Kidney epithelial cell (primary cell): Measurements from ENCODE around the gene DNHD1. TPM values are rescaled to one million over a fixed set of nuclear protein-coding genes. Genes with fewer than 3 reads are reported as not detected.

ENCODE experiments used
- DNase-seq: peaks from one replicate; pipeline ENCODE4 v3.0.0-alpha.2; 2010; ENCODE audit warnings: low read depth
- H3K27me3 ChIP-seq: 2 replicates; pipeline ENCODE4 v1.6.0; 2011; ENCODE audit warnings: low read length; ENCODE audit not compliant: control insufficient read depth, insufficient read depth
- H3K36me3 ChIP-seq: 2 replicates; pipeline ENCODE4 v1.5.1; 2011; ENCODE audit warnings: low read length; ENCODE audit not compliant: control insufficient read depth, insufficient read depth
- H3K4me3 ChIP-seq: 2 replicates; pipeline ENCODE4 v1.5.1; 2011; ENCODE audit warnings: low read depth, mild to moderate bottlenecking, control low read depth, low read length
- total RNA-seq: library from RNA; depleted of rRNA; stranded (reverse); fragments of >200 nt; gene quantifications from 2 replicates; pipeline ENCODE4 v1.2.3, GENCODE V29; 2015
- TF ChIP-seq, protein P1 (sequence below): IDR thresholded peaks from 2 replicates; pipeline ENCODE4 v1.5.1; 2011; ENCODE audit warnings: mild to moderate bottlenecking, moderate library complexity, low read length, control low read depth, inconsistent platforms; ENCODE audit not compliant: insufficient read depth, poor library complexity, severe bottlenecking

The DNHD1 gene
- total RNA-seq, 1 donor from 2014 or later: 2.9 TPM

DNA sequence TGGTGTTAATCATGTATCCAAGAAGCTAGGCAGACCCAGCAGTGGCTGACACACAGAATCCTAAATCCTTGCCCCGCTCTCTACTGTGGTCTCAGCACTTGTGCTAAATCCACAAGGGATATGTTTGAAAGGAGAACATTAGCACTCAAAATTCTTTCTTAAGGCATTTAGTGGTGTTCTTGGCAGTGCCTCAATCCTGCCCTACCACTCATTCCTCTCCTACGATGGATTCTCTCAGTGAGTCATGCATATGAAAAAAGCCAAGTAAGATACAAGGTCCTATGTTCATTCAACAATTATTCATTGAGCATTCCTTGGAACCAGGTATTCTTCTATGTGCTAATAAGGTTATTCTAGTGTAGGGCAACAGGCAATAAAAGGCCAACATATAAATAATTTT lies 75.1 kb downstream of the DNHD1 start:
- Histone ChIP-seq H3K36me3 (no peaks in the 10 kb centered on the region), H3K27me3 (peaks cover 13% of the 10 kb centered on the region), H3K4me3 (no peak overlapping the region)
- TF ChIP-seq, protein P1, sequence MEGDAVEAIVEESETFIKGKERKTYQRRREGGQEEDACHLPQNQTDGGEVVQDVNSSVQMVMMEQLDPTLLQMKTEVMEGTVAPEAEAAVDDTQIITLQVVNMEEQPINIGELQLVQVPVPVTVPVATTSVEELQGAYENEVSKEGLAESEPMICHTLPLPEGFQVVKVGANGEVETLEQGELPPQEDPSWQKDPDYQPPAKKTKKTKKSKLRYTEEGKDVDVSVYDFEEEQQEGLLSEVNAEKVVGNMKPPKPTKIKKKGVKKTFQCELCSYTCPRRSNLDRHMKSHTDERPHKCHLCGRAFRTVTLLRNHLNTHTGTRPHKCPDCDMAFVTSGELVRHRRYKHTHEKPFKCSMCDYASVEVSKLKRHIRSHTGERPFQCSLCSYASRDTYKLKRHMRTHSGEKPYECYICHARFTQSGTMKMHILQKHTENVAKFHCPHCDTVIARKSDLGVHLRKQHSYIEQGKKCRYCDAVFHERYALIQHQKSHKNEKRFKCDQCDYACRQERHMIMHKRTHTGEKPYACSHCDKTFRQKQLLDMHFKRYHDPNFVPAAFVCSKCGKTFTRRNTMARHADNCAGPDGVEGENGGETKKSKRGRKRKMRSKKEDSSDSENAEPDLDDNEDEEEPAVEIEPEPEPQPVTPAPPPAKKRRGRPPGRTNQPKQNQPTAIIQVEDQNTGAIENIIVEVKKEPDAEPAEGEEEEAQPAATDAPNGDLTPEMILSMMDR: no peak
- no peak for DNase-seq

DNA sequence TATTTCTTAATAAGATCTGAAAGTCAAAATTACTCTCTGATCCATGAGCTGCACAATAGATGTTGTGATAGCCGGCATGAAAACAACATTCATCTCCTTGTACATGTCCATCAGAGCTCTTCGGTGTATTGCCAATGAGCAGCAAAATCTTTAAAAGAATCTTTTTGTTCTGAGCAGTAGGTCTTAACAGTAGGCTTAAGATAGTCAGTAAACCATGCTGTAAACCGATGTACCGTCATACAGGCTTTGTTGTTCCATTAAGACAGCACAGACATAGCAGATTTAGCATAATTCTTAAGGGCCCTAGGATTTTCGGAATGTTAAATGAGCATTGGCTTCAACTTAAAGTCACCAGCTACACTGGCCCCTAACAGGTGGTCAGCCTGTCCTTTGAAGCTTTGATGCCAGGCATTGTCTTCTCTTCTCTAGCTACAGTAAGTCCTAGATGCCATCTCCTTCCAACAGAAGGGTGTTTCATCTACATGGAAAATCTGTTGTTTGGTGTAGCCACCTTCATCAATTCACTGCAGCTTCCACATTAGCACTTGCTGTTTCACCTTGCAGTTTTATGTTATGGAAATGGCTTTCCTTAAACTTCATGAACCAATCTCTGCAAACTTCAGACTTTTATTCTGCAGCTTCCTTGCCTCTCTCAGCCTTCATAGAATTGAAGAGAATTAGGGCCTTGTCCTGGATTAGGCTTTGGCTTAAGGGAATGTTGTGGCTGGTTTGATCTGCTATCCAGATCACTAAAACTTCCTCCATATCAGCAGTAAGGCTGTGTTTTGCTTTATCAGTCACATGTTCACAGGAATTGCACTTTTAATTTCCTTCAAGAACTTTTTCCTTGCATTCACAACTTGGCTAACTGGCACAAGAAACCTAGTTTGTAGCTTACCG lies 78.0 kb downstream of the DNHD1 start:
- no peak for DNase-seq
- H3K36me3 ChIP-seq: no peaks in the 10 kb centered on the region
- TF ChIP-seq, protein P1: no peak
- peaks cover 13% of the 10 kb centered on the region for H3K27me3 ChIP-seq
- H3K4me3 ChIP-seq: no peak overlapping the region

DNA sequence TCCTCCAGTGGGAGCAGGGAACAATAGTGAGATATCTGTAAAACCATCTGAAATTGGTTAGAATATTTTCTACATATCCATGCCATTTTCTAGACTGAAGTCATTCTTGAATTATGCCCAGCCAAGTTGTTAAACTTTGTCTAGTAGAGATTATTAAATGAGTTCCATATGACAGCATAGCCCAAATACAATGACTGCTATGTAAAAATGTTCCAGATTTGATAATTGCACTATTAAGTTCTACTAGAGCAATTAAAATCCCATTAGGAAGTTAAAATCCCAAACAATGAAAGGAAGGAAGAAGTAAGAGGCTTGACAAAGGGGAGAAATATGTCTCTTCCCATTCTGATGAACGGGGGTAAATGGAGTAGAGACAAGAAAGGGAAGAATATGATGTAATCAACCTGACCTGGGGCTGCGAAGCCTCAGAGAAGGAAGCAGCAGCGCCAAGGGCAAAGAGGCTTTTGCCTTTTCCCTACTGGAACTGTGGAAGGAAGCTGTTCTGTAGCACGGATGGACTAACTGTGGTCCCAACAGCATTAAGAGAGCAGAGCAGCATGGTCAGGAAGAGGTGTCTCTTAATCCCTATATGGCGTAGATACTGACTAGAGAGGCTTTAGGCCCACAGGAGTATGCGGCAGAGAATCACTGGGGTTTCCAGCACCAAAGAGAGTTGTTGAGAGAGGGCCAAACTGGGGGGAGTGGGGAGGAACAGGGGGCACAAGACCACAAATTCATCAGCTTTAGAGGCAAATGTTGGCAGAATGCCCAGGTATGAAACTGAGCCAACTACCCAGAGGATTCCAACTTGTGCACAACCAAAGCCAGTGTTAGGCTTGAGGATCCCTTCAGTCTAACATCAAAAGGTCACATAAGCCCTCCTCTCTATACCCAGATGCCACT lies 79.6 kb downstream of the DNHD1 start:
- Histone ChIP-seq H3K27me3 (no peaks in the 10 kb centered on the region), H3K36me3 (no peaks in the 10 kb centered on the region), H3K4me3 (no peak overlapping the region)
- DNase-seq: no peak
- TF ChIP-seq, protein P1: no peak

DNA sequence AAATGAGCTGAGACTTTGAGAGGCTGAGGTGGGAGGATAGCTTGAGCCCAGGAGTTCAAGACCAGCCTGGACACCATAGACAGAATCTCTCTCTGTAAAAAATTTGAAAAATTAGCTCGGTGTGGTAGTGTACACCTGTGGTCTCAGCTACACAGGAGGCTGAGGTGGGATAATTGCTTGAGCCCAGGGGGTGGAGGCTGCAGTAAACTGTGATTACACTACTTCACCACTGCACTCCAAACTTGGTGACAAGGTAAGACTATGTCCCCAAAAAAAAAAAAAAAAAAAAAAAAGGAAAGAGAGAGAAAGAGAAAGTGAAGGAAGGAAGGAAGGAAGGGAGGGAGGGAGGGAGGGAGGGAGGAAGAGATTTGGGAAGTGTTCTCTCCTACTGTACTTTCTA lies 81.1 kb downstream of the DNHD1 start:
- no peak for DNase-seq
- no peaks in the 10 kb centered on the region for H3K27me3 ChIP-seq
- no peaks in the 10 kb centered on the region for H3K36me3 ChIP-seq
- no peak overlapping the region for H3K4me3 ChIP-seq
- TF ChIP-seq, protein P1: no peak

DNA sequence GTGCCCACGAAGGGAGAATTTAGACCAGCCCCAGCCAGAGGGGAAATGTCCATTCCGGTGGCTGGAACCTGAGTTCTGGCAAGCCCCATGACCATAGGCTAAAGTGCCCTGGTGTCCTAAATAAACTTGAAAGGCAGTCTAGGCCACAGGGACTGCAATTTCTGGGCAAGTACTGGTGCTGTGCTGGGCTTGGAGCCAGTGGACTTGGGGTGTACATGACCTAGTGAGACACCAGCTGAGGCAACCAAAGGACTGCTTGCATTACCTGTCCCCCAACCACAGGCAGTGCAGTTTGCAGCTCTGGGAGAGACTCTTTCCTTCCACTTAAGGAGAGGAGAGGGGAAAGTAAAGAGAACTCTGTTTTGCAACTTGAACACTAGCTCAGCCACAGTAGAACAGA lies 82.6 kb downstream of the DNHD1 start:
- TF ChIP-seq, protein P1: no peak
- DNase-seq: no peak
- Histone ChIP-seq H3K36me3 (no peaks in the 10 kb centered on the region), H3K27me3 (no peaks in the 10 kb centered on the region), H3K4me3 (no peak overlapping the region)
